NCI-H460 (cell line): ENCODE measurements around the gene MTG2. TPM values are rescaled to one million over a fixed set of nuclear protein-coding genes. Genes with fewer than 3 reads are reported as not detected.

Experiments
- DNase-seq: peaks from one replicate; pipeline ENCODE4 v3.0.0-alpha.2; 2016; ENCODE audit warnings: low read depth; ENCODE audit errors: extremely low read depth
- total RNA-seq: library from RNA; depleted of rRNA; stranded (reverse); fragments of >200 nt; shearing (Covaris generic); gene quantifications from 2 replicates; pipeline ENCODE4 v1.2.3, GENCODE V29; 2014

The MTG2 gene
- total RNA-seq, 1 experiment from 2014 or later: 42.3 TPM

GRCh38 chr20:62160876-62161275, 22.0 kb upstream of the MTG2 start:
- DNase-seq: no peak

GRCh38 chr20:62161347-62161746, 21.5 kb upstream of the MTG2 start:
- no peak for DNase-seq

DNA sequence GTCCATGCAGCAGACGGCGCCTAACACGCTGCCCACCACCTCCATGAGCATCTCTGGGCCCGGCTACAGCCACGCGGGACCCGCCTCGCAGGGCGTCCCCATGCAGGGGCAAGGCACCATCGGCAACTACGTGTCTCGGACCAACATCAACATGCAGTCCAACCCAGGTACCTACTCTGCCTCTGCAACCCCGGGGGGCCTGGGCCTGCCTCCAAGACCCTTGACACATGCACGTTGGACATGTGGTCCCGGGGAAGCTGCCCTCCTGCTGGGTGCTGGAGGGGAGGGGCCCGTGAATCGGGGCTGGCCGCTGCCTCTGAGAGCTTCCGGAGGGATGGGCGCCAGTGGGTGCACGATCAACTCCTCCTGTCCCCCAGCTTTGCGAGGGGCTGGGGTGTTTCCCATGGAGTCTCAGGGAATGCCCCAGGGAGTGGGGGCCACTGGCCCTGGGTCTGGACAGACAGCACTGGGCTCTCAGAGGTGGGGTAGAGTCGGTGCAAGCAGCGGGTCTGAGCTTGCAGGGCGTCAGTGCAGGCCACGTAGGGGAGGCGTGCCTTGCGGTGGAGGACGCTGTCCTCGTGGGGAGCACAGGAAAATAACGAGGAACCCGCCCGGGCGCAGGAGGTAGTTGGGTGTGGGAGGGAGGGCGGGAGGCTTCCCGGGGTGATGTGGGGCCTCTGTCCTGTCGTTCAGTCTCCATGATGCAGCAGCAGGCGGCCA, 19.9 kb upstream of the MTG2 start:
- DNase-seq: no peak

DNA sequence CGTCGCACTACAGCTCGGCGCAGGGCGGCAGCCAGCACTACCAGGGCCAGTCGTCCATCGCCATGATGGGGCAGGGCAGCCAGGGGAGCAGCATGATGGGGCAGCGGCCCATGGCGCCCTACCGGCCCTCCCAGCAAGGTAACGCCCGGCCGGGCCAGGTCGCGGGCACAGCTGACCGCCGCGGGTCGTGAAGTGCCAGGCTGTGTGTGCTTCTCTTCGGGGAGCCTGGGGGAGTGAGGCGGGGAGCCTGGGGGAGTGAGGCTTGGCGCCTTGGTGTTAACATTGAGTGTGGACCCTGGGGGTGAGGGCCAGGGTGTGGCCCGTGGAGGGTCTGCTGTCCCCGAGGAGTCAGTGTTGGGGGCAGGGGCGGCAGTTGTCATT, 19.4 kb upstream of the MTG2 start:
- DNase-seq: no peak

DNA sequence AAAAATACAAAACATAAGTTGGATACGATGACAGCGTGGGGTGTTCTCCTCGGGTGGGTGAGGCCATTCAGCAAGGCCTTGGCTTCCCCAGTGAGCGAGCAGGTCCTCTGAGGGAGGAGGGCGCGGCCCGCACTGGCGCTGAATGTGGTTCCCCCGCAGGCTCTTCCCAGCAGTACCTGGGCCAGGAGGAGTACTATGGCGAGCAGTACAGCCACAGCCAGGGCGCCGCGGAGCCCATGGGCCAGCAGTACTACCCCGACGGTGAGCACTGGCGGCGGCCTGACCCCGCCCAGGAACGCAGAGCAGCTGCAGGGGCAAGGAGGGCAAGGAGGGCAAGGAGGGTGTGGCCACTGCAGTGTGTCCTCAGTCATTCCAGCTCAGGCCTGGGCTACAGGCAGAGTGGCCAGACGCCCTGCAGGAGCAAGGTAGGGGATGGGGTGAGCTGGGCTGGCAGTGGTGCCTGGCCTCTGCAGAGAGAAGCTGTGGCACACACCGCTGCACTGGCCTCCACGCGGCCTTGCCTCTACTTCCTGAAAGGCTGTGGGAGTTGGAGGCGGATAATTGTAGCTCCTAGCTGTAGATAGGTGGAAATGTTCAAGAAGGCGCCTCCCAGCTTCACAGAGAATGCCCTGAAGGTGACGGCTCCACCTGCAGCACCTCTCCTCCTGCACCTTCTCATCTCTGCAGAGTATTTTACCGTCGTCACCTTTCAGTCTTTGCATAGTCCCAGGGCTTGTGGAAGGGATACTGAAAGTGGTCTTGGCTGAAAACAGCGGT, 18.7 kb upstream of the MTG2 start:
- no peak for DNase-seq

DNA sequence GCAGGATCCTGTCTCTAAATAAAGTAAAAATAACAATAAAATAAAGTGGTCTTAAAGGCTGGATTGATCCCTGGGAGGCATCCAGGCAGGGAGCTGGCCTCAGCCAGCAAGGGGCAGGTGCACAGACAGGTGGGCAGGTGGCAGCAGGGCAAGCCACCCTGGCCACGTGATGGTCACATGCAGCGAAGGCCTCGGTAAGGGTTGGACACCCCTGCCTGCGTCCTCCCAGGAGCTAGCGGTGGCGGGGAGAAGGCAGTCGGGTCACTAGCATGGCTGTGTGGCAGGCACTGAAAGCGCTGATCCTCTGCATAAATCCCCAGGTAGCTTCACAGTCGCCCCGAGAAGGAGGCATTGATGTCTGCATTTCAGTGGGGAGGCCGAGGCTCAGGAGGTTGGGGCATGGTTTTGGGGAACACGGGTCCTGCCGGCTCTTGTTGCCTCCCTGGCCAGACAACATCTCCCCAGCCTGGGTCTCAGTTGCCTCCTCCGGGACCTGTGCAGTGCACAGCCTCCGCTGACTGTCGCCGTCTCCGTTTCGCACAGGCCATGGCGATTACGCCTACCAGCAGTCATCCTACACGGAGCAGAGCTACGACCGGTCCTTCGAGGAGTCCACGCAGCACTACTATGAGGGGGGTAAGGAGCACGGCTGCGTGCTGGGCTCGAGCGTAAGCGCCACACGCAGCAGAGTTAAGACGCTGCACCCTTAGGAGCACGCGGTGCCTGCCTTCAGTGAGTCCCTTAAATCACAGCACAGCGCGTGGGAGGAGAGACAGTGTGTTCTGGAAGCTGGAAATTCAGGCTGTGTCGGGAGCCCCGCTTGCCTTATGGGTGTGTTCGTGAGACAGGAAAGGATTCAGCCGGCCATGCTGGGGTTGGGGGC, 17.7 kb upstream of the MTG2 start:
- no peak for DNase-seq

GRCh38 chr20:62165762-62166399, 16.9 kb upstream of the MTG2 start:
- DNase-seq: no peak

GRCh38 chr20:62167474-62167873, 15.4 kb upstream of the MTG2 start:
- DNase-seq: no peak

DNA sequence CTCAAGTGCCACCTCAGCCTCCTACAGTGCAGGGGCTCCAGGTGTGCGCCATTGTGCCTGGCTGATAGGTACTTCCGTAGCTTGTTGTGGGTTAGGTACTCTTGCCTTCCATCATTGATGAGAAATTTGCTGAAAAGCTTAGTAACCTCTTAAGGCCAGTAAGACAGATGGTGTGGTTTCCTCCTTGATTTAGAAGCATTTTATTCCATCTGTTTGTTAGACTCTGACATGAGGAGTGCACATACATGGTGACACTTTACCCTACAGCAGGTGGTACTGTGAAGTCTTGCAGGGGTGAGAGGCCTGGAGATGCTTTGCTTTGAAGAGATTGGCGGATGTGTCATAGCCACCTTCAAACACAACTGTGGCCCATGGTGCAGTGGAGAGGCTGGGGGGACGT, 14.8 kb upstream of the MTG2 start:
- no peak for DNase-seq

DNA sequence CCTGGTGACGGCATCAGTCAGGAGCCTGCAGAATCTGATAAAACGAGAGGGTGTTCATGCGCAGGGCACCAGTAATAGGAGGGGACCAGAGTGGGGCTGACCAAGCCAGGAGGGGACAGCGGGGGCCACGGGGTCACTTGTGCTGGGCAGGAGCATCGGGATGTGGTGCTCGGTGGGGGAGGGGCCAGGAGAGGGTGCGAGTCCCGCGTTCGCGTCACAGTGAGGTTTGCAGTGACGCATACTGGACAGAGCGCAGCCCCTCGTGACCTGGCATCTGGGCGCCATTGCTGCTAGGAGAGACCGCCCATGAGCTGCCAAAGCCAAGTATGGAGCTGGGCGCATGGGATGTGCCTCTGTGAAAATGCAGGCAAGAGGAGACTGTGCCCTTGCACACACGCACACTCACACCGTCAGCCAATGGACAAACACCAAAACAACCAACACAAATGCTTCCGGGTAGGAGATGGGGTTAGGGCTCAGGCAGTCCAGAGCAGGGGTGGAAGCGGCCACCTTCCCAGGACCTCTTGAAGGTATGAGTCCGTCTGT, 13.9 kb upstream of the MTG2 start:
- no peak for DNase-seq

GRCh38 chr20:62170536-62170935, 12.3 kb upstream of the MTG2 start:
- no peak for DNase-seq

DNA sequence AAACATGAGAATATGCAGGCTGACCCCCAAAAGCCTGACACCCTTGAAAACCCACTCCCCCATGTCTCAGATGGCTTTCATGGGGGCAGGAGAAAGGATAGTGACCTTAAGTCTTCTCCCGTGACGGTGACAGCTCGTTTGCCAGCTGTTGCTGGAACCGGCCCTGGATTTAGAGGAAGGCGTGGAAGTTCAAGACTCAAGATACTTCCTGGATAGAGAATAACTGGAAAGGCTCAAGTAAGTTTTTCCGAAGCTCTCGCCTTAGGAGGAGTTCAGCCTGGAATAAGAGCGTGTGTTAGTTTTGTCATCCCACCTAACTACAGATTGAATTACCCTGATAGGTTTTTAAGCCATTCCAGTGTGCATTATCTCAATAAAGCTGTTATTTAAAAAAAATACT, 11.6 kb upstream of the MTG2 start:
- no peak for DNase-seq

GRCh38 chr20:62172666-62173065, 10.2 kb upstream of the MTG2 start:
- DNase-seq: no peak

DNA sequence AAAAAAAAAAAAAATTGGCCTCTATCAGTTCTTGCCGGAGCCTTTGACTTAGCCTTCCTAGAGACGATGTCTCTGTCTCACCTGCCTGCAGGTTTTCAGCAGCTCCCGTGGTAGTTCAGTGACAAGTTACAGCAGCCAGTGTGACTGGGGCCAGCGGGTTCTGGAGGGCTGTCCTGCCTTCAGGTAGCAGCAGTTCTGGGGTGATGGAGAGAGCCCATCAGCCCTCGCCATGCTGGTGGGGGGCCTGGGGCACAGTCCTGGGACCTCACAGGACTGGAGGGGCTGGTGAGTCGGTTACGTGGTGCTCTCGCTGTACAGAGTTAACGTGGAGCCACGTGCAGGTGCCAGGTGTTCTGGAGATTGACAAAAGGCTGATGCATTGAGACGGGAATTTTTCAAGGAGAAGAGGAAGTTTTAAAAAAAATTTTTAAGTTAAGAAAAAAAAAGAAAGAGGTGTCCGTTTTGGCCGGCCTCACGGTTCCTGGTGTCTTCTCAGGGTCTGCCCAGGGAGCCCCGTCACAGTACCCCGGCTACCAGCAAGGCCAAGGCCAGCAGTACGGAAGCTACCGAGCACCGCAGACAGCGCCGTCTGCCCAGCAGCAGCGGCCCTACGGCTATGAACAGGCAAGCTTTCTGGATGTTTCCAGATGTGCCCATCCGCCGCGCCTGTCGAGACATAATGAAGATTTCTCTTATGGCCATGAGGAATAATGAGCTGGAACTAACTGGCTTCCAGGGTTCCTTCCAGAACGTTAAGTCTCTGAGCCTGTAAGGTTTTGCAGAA, 8.6 kb upstream of the MTG2 start:
- no peak for DNase-seq

- DNase-seq: no peak
These were observed 7.8 kb upstream of the MTG2 start for GRCh38 chr20:62174870-62175624.

GRCh38 chr20:62175711-62176110, 7.1 kb upstream of the MTG2 start:
- no peak for DNase-seq

DNA sequence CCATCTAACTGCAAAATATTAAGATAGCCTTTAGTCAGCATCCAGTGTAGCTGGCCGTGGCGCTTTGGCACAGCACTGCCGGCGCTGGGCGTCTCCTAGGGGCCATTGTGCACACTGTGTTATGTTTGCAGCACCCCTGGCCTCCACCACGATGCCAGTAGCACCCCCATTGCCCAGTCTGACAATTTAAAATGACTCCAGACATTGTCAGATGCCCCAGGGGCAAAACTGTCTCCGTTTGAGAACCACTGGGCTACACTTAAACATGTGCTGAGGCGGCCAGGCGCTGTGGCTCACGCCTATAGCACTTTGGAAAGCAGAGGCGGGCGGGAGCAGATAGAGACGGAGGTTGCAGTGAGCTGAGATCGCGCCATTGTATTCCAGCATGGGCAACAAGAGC, 6.0 kb upstream of the MTG2 start:
- DNase-seq: no peak

- DNase-seq: no peak
These were observed 5.5 kb upstream of the MTG2 start for GRCh38 chr20:62177307-62177706.
